Cerebellar nuclear complex (tissue), 1 donor: ENCODE measurements around the gene GRB7.
"Not testable (repeated sequence)": the region's sequence is repeated elsewhere in the genome, so short reads cannot be mapped to it uniquely, and the experiment has no call there.

ENCODE experiments used
- DNase-seq, 2 experiments: peaks; one replicate each; lab custom pipeline; 2025; lab: John Stamatoyannopoulos, UW

GRB7 gene

GRCh38 chr17:39732586-39732985 is 5.2 kb upstream of the GRB7 start:
- no peak for DNase-seq

- no peak for DNase-seq
These were observed 1.9 kb upstream of the GRB7 start for GRCh38 chr17:39735882-39736281.

GRCh38 chr17:39736319-39737165 is 1.2 kb upstream of the GRB7 start:
- DNase-seq, result no peak

GRCh38 chr17:39737206-39737759 is 455 bp upstream of the GRB7 start:
- no peak for DNase-seq

- DNase-seq, result peak in 1 of 2 experiments; percentile 35
These were observed 797 bp downstream of the GRB7 start for GRCh38 chr17:39738568-39738901.

- no peak for DNase-seq
These were observed 1.5 kb downstream of the GRB7 start for GRCh38 chr17:39738983-39739884.

- no peak for DNase-seq
These were observed 2.2 kb downstream of the GRB7 start for GRCh38 chr17:39739885-39740356.

- DNase-seq, result no peak
These were observed 2.8 kb downstream of the GRB7 start for GRCh38 chr17:39740357-39741111.

DNA sequence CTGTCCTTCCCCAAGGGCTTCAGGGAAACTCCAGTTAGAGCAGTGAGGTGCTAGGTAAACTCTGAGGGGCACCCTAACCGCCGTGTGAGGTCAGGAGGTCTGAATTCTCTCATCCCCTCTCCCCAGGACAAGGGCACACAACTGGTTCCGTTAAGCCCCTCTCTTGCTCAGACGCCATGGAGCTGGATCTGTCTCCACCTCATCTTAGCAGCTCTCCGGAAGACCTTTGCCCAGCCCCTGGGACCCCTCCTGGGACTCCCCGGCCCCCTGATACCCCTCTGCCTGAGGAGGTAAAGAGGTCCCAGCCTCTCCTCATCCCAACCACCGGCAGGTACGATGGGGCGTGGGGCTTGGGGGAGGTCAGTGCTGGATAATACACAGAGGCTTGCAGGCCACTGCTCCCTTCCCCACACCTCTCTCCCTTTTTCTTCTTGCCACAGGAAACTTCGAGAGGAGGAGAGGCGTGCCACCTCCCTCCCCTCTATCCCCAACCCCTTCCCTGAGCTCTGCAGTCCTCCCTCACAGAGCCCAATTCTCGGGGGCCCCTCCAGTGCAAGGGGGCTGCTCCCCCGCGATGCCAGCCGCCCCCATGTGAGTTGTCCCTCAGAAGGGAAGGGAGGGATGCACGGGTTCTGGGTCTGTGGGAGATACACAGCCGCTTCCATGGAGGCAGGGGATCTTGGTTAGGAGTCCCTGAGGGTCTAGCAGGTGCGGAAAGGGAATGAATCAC is 4.6 kb downstream of the GRB7 start:
- no peak for DNase-seq

- no peak for DNase-seq
These were observed 5.2 kb downstream of the GRB7 start for GRCh38 chr17:39742856-39743436.

GRCh38 chr17:39744075-39744835 is 6.5 kb downstream of the GRB7 start:
- DNase-seq, result no peak

DNA sequence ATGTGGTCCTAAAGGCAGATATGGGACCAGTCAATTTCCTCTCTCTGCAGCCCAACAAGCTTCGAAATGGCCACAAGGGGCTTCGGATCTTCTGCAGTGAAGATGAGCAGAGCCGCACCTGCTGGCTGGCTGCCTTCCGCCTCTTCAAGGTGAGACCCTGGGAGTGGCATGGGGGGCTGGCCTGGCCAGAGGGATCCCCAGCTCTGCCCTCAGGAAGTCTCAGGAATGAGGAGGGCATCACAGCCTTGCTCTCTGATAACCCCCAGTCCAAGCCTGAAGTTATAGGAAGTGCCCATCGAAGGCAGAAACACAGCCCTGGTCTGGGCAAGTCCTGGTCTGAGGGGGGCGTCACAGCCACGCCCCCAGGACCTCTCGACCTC is 7.1 kb downstream of the GRB7 start:
- DNase-seq, result no peak

GRCh38 chr17:39745335-39746144 is 7.8 kb downstream of the GRB7 start:
- no peak for DNase-seq

DNA sequence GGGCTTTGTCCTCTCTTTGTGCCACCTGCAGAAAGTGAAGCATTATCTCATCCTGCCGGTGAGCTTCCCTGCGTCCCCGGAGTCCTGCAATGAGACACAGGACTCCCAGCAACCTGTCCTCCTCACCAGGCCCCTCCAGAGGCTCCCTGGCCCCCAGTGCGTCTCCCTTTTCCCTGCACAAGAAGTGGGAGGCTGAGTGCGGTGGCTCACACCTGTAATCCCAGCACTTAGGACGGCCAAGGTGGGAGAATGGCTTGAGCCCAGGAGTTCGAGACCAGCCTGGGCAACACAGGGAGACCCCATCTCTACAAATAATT is 8.4 kb downstream of the GRB7 start:
- no peak for DNase-seq

DNA sequence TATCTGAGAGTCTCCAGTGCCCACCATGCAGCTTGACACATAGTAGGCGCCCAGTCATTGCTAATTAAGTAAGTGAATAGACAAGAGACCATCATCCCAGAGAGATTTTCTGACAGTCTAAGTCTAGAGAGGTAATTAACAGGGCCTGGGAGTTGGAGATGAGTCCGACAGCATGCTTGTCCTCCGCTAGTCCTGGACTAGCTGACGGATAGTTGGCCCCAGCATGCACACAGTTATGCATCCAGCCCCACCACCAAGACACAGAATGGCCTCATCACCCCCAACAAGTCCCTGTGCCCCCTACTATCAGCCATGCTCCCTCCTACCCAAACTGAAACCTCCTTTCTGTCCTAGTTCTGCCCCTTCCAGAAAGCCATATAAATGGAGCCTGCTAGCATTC is 10.0 kb downstream of the GRB7 start:
- DNase-seq, result no peak

- DNase-seq, result not testable (repeated sequence)
These were observed 10.8 kb downstream of the GRB7 start for GRCh38 chr17:39748444-39749034.

- DNase-seq, result no peak
These were observed 12.6 kb downstream of the GRB7 start for GRCh38 chr17:39750131-39751015.

DNA sequence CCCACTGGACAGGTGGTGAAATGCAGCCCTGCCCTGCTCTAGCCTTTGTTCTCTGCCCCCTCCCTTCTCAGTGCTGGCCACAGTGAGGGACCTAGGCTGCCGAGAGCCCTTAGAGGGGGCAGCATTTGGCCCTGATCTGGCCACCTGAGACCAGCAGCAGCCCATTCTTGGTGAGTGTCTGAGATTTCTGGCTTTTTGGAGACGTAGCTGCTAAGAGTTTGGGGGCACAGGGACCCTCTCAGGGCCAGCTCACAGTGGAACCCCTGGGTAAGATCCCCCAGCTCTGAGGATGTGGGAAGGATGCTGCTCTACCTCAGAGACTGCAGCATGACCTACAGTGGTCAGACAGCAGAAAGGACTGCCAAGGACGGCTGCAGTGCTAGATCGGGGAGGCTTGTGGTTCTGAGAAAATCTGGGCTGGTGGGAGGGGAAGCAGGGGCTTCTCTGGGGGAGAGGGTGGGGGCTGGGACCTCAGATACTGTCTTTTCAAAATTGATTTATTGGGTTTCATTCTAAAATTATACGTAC is 13.3 kb downstream of the GRB7 start:
- no peak for DNase-seq
